GM12878 (cell line): ENCODE data around the gene RNF43. TPM values are rescaled to one million over a fixed set of nuclear protein-coding genes. Genes with fewer than 3 reads are reported as not detected.

ENCODE experiments used
- ATAC-seq: fragments of 200-7000 bp; cut with Tn5 transposase; 3 replicates; pipeline ENCODE4 v1.9.1; 2020; ENCODE audit warnings: mild to moderate bottlenecking, moderate library complexity
- BruUV-seq: library from RNA; stranded (reverse); fragments of 400-500 nt; replicated peaks from 2 replicates; lab custom pipeline; 2021; lab: Mats Ljungman, UMichigan
- CTCF ChIA-PET: fragments of 300-600 bp; sonication (Branson Sonifier 250); formaldehyde crosslinking; extraction: SDS; loops from one replicate; lab custom pipeline; 2021; ENCODE audit warnings: inconsistent platforms; lab: Yijun Ruan, JAX
- POLR2A ChIA-PET: fragments of 350-600 bp; formaldehyde crosslinking; extraction: SDS; loops from one replicate; lab custom pipeline; 2021; ENCODE audit warnings: inconsistent platforms; lab: Charles Lee
- RAD21 ChIA-PET: fragments of 300-600 bp; sonication (Branson Sonifier 250); formaldehyde crosslinking; loops from one replicate; lab custom pipeline; 2023; ENCODE audit warnings: antibody characterized with exemption; ENCODE audit not compliant: unreplicated experiment; lab: Charles Lee
- SMC1A ChIA-PET: fragments of 300-600 bp; sonication (Branson Sonifier 250); formaldehyde crosslinking; loops from one replicate; lab custom pipeline; 2023; ENCODE audit not compliant: unreplicated experiment, uncharacterized antibody; lab: Charles Lee
- DNase-seq: peaks from one replicate; pipeline ENCODE4 v3.0.0-alpha.2; 2011; ENCODE audit warnings: low read depth, low spot score
- FAIRE-seq: peaks from 3 replicates; lab custom pipeline; 2011; peaks lifted over from hg19 to GRCh38; lab: Jason Lieb, UNC
- H2AFZ ChIP-seq: 2 replicates; pipeline ENCODE4 v1.6.0; 2011; ENCODE audit warnings: low read depth, low read length, control low read depth; ENCODE audit not compliant: control insufficient read depth
- H3K27ac ChIP-seq: 2 replicates; pipeline ENCODE4 v1.5.1; 2011; ENCODE audit warnings: control low read depth; ENCODE audit not compliant: control insufficient read depth, insufficient read depth
- H3K27me3 ChIP-seq, 2 experiments: replicated peaks in 1 of 2; 2 replicates each; pipeline versions ENCODE4 v1.6.0 to v1.6.1; 2011; ENCODE audit warnings: low read length in 1 of 2; ENCODE audit not compliant: control insufficient read depth in 2 of 2, insufficient read depth in 2 of 2
- H3K36me3 ChIP-seq, 2 experiments: 2 replicates each; pipeline ENCODE4 v1.5.1; 2011; ENCODE audit warnings: low read length in 1 of 2; ENCODE audit not compliant: control insufficient read depth in 2 of 2, insufficient read depth in 2 of 2
- H3K4me1 ChIP-seq: 2 replicates; pipeline ENCODE4 v1.6.1; 2011; ENCODE audit warnings: mild to moderate bottlenecking, low read length, moderate library complexity, mixed read lengths; ENCODE audit not compliant: control insufficient read depth, insufficient read depth
- H3K4me2 ChIP-seq: 2 replicates; pipeline ENCODE4 v1.6.0; 2011; ENCODE audit warnings: control low read depth; ENCODE audit not compliant: control insufficient read depth, insufficient read depth
- H3K4me3 ChIP-seq: fragments of 200-600 bp; sonication (generic); 2 replicates; pipeline ENCODE4 v1.5.1; 2016
- H3K79me2 ChIP-seq: 2 replicates; pipeline ENCODE4 v1.6.0; 2011; ENCODE audit warnings: low read length; ENCODE audit not compliant: control insufficient read depth, insufficient read depth
- H3K9ac ChIP-seq: 2 replicates; pipeline ENCODE4 v1.8.0; 2011; ENCODE audit warnings: low read length, control low read depth, mixed read lengths; ENCODE audit not compliant: control insufficient read depth, insufficient read depth
- H3K9me3 ChIP-seq: replicated peaks from 3 replicates; pipeline ENCODE4 v1.5.1; 2011; ENCODE audit warnings: mild to moderate bottlenecking, low read length; ENCODE audit not compliant: control insufficient read depth, insufficient read depth
- H4K20me1 ChIP-seq: 2 replicates; pipeline ENCODE4 v1.6.0; 2011; ENCODE audit not compliant: control insufficient read depth, insufficient read depth
- ATF7 ChIP-seq: fragments of 450-650 bp; IDR thresholded peaks from 2 replicates; pipeline ENCODE4 v1.6.1; 2016; ENCODE audit warnings: low read depth, mild to moderate bottlenecking
- CTCF ChIP-seq, 3 experiments: IDR thresholded peaks in 2 of 3; conservative IDR thresholded peaks in 1 of 3; 2 replicates each; pipeline ENCODE4 v1.5.1; 2011; ENCODE audit warnings: low read depth in 3 of 3, low read length in 3 of 3, mild to moderate bottlenecking in 3 of 3, control low read depth in 2 of 3, moderate library complexity in 2 of 3, inconsistent platforms in 1 of 3, mixed read lengths in 1 of 3; ENCODE audit not compliant: control insufficient read depth in 2 of 3, insufficient read depth in 1 of 3; ENCODE audit errors: extremely low read depth in 1 of 3
- E4F1 ChIP-seq: fragments of 450-650 bp; IDR thresholded peaks from 2 replicates; pipeline ENCODE4 v1.6.1; 2018; ENCODE audit warnings: borderline replicate concordance, mild to moderate bottlenecking; ENCODE audit not compliant: partially characterized antibody
- MYB ChIP-seq: fragments of 150-350 bp; IDR thresholded peaks from 2 replicates; pipeline ENCODE4 v1.6.1; 2014; ENCODE audit warnings: mild to moderate bottlenecking, low read depth, low read length, borderline replicate concordance
- PBX3 ChIP-seq: IDR thresholded peaks from 2 replicates; pipeline ENCODE4 v1.6.1; 2011; ENCODE audit warnings: mild to moderate bottlenecking, low read depth, low read length, moderate library complexity; ENCODE audit not compliant: insufficient replicate concordance
- RAD51 ChIP-seq: fragments of 450-650 bp; IDR thresholded peaks from 2 replicates; pipeline ENCODE4 v1.6.1; 2016; ENCODE audit warnings: moderate library complexity, mild to moderate bottlenecking, inconsistent platforms
- TBL1XR1 ChIP-seq: IDR thresholded peaks from 2 replicates; pipeline ENCODE4 v1.6.1; 2012; ENCODE audit warnings: low read depth, low read length, improper control_type of control experiment
- WGBS: methylation state at CpG from one replicate; pipeline ENCODE4 v1.1.6; 2016; ENCODE audit warnings: low lambda C conversion rate; ENCODE audit not compliant: insufficient replicate concordance, insufficient coverage; ENCODE audit errors: missing lambda C conversion rate; 5-methylcytosine and 5-hydroxymethylcytosine counted together
- in situ Hi-C: fragments of 300-500 bp; cut with MboI; formaldehyde crosslinking; loops from 9 replicates; pipeline ENCODE4 v1.14.3; 2018; ENCODE audit warnings: mixed read lengths
- intact Hi-C: fragments of 100-400 bp; cut with micrococcal nuclease; formaldehyde crosslinking; loops from one replicate; pipeline ENCODE4 v1.14.2; 2022; ENCODE audit not compliant: unreplicated experiment
- polyA plus RNA-seq, 11 experiments: library from polyadenylated mRNA; depleted of rRNA in 4 of 11; unstranded in 6 of 11; stranded (reverse) in 5 of 11; fragments of >200 nt; fragmentation: Nextera tagmentation in 4 of 11; fragmentation: Illumina TruSeq in 1 of 11; extraction: Ambion mirVana in 4 of 11; extraction: Trizol in 1 of 11; gene quantifications; 1 replicate in 1 of 11; 2 replicates in 10 of 11; pipeline versions ENCODE4 v1.2.1 to v1.2.3, GENCODE V29; 2011 to 2016; ENCODE audit warnings: inconsistent platforms in 2 of 11, missing spikeins in 2 of 11, low read depth in 1 of 11
- total RNA-seq, 4 experiments: library from RNA; depleted of rRNA in 3 of 4; stranded (reverse); fragments of >200 nt in 3 of 4; fragmentation: Illumina TruSeq in 1 of 4; extraction: Trizol in 1 of 4; gene quantifications; 2 replicates each; pipeline versions ENCODE4 v1.2.1 to v1.2.3, GENCODE V29; 2013 to 2021

RNF43 gene
- total and polyA plus RNA-seq, 10 of the 15 experiments (the other 5 are each of a cell fraction or from before 2014, with no cell fraction given): 1.2 to 16.7 (median 5.5) TPM

- no peak for DNase-seq
- no peak overlapping the region for H2AFZ ChIP-seq
- 20% methylated on average over 1 of the region's 1 CpG for WGBS
- H3K9ac ChIP-seq: no peak overlapping the region
- intact Hi-C loops: no loop called here
- CTCF ChIA-PET: no interaction called here
- ATAC-seq: no peak
- no peak overlapping the region for H3K4me3 ChIP-seq
- POLR2A ChIA-PET: no interaction called here
- BruUV-seq: no TSS peak
- no peaks in the 10 kb centered on the region for H3K9me3 ChIP-seq
- H3K79me2 ChIP-seq: peaks cover 21% of the 10 kb centered on the region
- no peak overlapping the region for H3K4me2 ChIP-seq
- H3K36me3 ChIP-seq: no peaks in the 10 kb centered on the region
- H4K20me1 ChIP-seq: no peaks in the 10 kb centered on the region
- no peak for FAIRE-seq
- no peak overlapping the region for H3K27ac ChIP-seq
- RAD21 ChIA-PET: no interaction called here
- in situ Hi-C loops: no loop called here
- SMC1A ChIA-PET: interaction anchor here (1.6 kb wide), 1 partner anchor 20 kb away, joined by 4 read pairs; no protein-coding TSS in a partner anchor
- H3K4me1 ChIP-seq: no peaks in the 10 kb centered on the region
- TF ChIP-seq E4F1: no peak
- no peak for TF ChIP-seq RAD51
- peak; percentile 38; the same call in 1 of the 2 replicates for TF ChIP-seq ATF7
- no peak for TF ChIP-seq TBL1XR1
- no peak for TF ChIP-seq PBX3
- no peak for TF ChIP-seq MYB
- no peak for TF ChIP-seq CTCF (IDR thresholded peaks at IDR 0.05 in 2 of 3, conservative IDR thresholded peaks at IDR 0.05 in 1 of 3; ENCODE audit: control insufficient read depth in 2 of 3, extremely low read depth in 1 of 3, insufficient read depth in 1 of 3, low read depth in 3 of 3, low read length in 3 of 3)
- TF ChIP-seq, all 136 proteins: peak for 1
- no peaks in the 10 kb centered on the region; a peak in 1 of 4 replicates for H3K27me3 ChIP-seq
Observed at GRCh38 chr17:58402679-58403078, 14.7 kb downstream of the RNF43 start.
